ENCODE measurements around the gene OR6C70. TPM values are rescaled to one million over a fixed set of nuclear protein-coding genes. Genes with fewer than 3 reads are reported as not detected.

OR6C70 gene
- total and polyA plus RNA-seq, 2 donors (not counting 3 experiments of a cell fraction or from before 2014, with no cell fraction given): not detected

DNA sequence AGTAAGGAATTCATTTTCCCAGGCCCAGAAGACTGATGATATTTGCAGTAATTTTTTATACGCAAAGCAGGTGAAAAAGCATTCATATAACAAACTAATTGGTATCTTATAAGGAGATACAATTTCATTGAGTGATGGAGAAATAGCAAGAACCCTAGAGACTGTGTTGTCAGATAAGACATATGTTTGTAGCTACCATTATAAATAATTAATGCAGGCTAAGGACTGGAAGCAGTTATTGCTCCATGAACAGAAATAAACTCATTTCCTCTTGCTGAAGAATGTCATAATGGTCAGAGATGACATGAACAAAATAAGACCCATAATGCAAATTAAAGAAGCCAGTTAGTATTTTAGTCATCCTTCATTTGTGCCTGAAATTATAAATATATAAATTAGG, 24.6 kb downstream of the OR6C70 start:
- intact Hi-C loops (cut with micrococcal nuclease) (no loop called here), dilution Hi-C loops (cut with MboI; ENCODE audit: extremely low pct_ligation_motif_present, low sequenced_read_pairs) (no loop called here)
- no peak for TF ChIP-seq POLR2AphosphoS5 (IDR thresholded peaks at IDR 0.05; ENCODE audit: insufficient read depth, low read depth, low read length)
- TF ChIP-seq MYC (IDR thresholded peaks at IDR 0.05; ENCODE audit: low read depth, low read length): no peak
- TF ChIP-seq JUN (IDR thresholded peaks at IDR 0.05; ENCODE audit: borderline replicate concordance, insufficient read depth, insufficient read length, low read depth): no peak
- TF ChIP-seq FOS (IDR thresholded peaks at IDR 0.05; ENCODE audit: borderline replicate concordance, insufficient read depth, low read length): no peak
- TF ChIP-seq, protein P1, sequence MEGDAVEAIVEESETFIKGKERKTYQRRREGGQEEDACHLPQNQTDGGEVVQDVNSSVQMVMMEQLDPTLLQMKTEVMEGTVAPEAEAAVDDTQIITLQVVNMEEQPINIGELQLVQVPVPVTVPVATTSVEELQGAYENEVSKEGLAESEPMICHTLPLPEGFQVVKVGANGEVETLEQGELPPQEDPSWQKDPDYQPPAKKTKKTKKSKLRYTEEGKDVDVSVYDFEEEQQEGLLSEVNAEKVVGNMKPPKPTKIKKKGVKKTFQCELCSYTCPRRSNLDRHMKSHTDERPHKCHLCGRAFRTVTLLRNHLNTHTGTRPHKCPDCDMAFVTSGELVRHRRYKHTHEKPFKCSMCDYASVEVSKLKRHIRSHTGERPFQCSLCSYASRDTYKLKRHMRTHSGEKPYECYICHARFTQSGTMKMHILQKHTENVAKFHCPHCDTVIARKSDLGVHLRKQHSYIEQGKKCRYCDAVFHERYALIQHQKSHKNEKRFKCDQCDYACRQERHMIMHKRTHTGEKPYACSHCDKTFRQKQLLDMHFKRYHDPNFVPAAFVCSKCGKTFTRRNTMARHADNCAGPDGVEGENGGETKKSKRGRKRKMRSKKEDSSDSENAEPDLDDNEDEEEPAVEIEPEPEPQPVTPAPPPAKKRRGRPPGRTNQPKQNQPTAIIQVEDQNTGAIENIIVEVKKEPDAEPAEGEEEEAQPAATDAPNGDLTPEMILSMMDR (IDR thresholded peaks at IDR 0.05; ENCODE audit: extremely low read depth in 1 of 2, insufficient read depth in 1 of 2, low read depth in 1 of 2, low read length in 2 of 2): no peak
- TF ChIP-seq, protein P2, sequence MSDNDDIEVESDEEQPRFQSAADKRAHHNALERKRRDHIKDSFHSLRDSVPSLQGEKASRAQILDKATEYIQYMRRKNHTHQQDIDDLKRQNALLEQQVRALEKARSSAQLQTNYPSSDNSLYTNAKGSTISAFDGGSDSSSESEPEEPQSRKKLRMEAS (IDR thresholded peaks at IDR 0.05; ENCODE audit: insufficient read depth, insufficient read length): no peak
- no peak for TF ChIP-seq EZH2 (IDR thresholded peaks at IDR 0.05; ENCODE audit: borderline replicate concordance, low read depth, low read length, severe bottlenecking)
- TF ChIP-seq GATA2 (IDR thresholded peaks at IDR 0.05; ENCODE audit: insufficient read depth, insufficient read length, low read depth, low read length): no peak
- TF ChIP-seq POLR2A (IDR thresholded peaks at IDR 0.05; ENCODE audit: low read depth, low read length): no peak
- H3K79me2 ChIP-seq (ENCODE audit: control insufficient read depth, insufficient read depth, low read length): no peaks in the 10 kb centered on the region
- H3K27me3 ChIP-seq (ENCODE audit: control insufficient read depth in 2 of 2, insufficient read depth in 2 of 2, low read length in 2 of 2): peaks cover 0 to 2% of the 10 kb centered on the region in 2 experiments
- H3K4me1 ChIP-seq (ENCODE audit: control insufficient read depth, extremely low read depth, insufficient read depth, low read length): no peaks in the 10 kb centered on the region
- no peak overlapping the region for H3K4me3 ChIP-seq (replicated peaks in 1 of 3; ENCODE audit: insufficient read depth in 1 of 3, low read depth in 1 of 3, low read length in 3 of 3)
- no peaks in the 10 kb centered on the region for H3K36me3 ChIP-seq (ENCODE audit: control insufficient read depth in 2 of 2, extremely low read depth in 1 of 2, insufficient read depth in 2 of 2, low read length in 2 of 2)
- no peak overlapping the region for H3K4me2 ChIP-seq (ENCODE audit: insufficient read depth, low read length)
- DNase-seq (ENCODE audit: low read depth, low spot score): no peak
- no TSS peak for BruUV-seq (replicated peaks)
- H3K27ac ChIP-seq (ENCODE audit: insufficient read depth, low read depth, low read length): no peak overlapping the region
- H3K9me1 ChIP-seq (replicated peaks; ENCODE audit: control insufficient read depth, extremely low read depth, insufficient read depth, low read length): no peaks in the 10 kb centered on the region
- no peak overlapping the region for H2AFZ ChIP-seq (ENCODE audit: low read depth, low read length)
- no peak overlapping the region for H3K9ac ChIP-seq (replicated peaks; ENCODE audit: extremely low read depth, insufficient read depth, low read length)
- no peaks in the 10 kb centered on the region for H4K20me1 ChIP-seq (replicated peaks; ENCODE audit: control insufficient read depth, extremely low read depth, insufficient read depth, low read length)
- ChIA-PET CTCF (no interaction called here), POLR2A (no interaction called here)
- FAIRE-seq: no peak
- H3K9me3 ChIP-seq (replicated peaks; ENCODE audit: control insufficient read depth, insufficient read depth, low read length): no peaks in the 10 kb centered on the region

Data from endothelial cell of umbilical vein (primary cell).